GM18870 (cell line): ENCODE data around the gene PDRG1.

Source experiments
- ATAC-seq: cut with Tn5 transposase; IDR thresholded peaks from one replicate; pipeline ENCODE4 v1.9.1; 2021; ENCODE audit warnings: moderate library complexity; ENCODE audit not compliant: unreplicated experiment

Gene PDRG1

GRCh38 chr20:31967830-31968249 lies 16.0 kb upstream of the PDRG1 start, which contains the start of gene XKR7:
TSS of gene XKR7 (plus strand) at chr20:31968151. CDS start at chr20:31968176, 25 bp downstream.
- no peak for ATAC-seq

- ATAC-seq, result no peak
Observed at GRCh38 chr20:31966991-31967655, 15.3 kb upstream of the PDRG1 start.

- ATAC-seq, result no peak
Observed at GRCh38 chr20:31963889-31964288, 12.0 kb upstream of the PDRG1 start.

GRCh38 chr20:31962761-31963160 lies 10.9 kb upstream of the PDRG1 start:
- ATAC-seq, result no peak

- ATAC-seq, result no peak
Observed at GRCh38 chr20:31956556-31957526, 5.0 kb upstream of the PDRG1 start.

- no peak for ATAC-seq
Observed at GRCh38 chr20:31954500-31954899, 2.7 kb upstream of the PDRG1 start.

- no peak for ATAC-seq
Observed at GRCh38 chr20:31953556-31954148, 1.8 kb upstream of the PDRG1 start.

- no peak for ATAC-seq
Observed at GRCh38 chr20:31951203-31951529, 680 bp downstream of the PDRG1 start.

- ATAC-seq, result no peak
Observed at GRCh38 chr20:31949877-31950646, 1.8 kb downstream of the PDRG1 start.

GRCh38 chr20:31948008-31948407 lies 3.8 kb downstream of the PDRG1 start:
- no peak for ATAC-seq

- no peak for ATAC-seq
Observed at GRCh38 chr20:31945785-31946184, 6.1 kb downstream of the PDRG1 start.

GRCh38 chr20:31945319-31945718 lies 6.5 kb downstream of the PDRG1 start:
- ATAC-seq, result no peak

GRCh38 chr20:31943052-31943471 lies 8.8 kb downstream of the PDRG1 start:
- ATAC-seq, result no peak

- ATAC-seq, result no peak
Observed at GRCh38 chr20:31939661-31940060, 12.2 kb downstream of the PDRG1 start.

- ATAC-seq, result no peak
Observed at GRCh38 chr20:31937820-31938219, 14.0 kb downstream of the PDRG1 start.

GRCh38 chr20:31936420-31936819 lies 15.4 kb downstream of the PDRG1 start:
- no peak for ATAC-seq

GRCh38 chr20:31934968-31935764 lies 16.7 kb downstream of the PDRG1 start:
- ATAC-seq, result no peak

- ATAC-seq, result no peak
Observed at GRCh38 chr20:31934491-31934890, 17.4 kb downstream of the PDRG1 start.

- no peak for ATAC-seq
Observed at GRCh38 chr20:31933698-31934097, 18.1 kb downstream of the PDRG1 start.

- no peak for ATAC-seq
Observed at GRCh38 chr20:31930779-31931178, 21.1 kb downstream of the PDRG1 start.
